Measurements from ENCODE around the gene PSMD8.
"Not testable (repeated sequence)": the region's sequence is repeated elsewhere in the genome, so short reads cannot be mapped to it uniquely, and the experiment has no call there.

The PSMD8 gene

GRCh38 chr19:38362076-38362945 is 12.1 kb upstream of the PSMD8 start:
- peak; percentile 63 to 64 for DNase-seq

- not testable (repeated sequence) for DNase-seq
Observed at GRCh38 chr19:38362946-38363688, 11.3 kb upstream of the PSMD8 start.

GRCh38 chr19:38367041-38367440 is 7.3 kb upstream of the PSMD8 start:
- no peak for DNase-seq

- no peak for DNase-seq
Observed at GRCh38 chr19:38369584-38369983, 4.8 kb upstream of the PSMD8 start.

- no peak for DNase-seq
Observed at GRCh38 chr19:38370299-38370698, 4.1 kb upstream of the PSMD8 start.

- DNase-seq = no peak
Observed at GRCh38 chr19:38371081-38371480, 3.3 kb upstream of the PSMD8 start.

GRCh38 chr19:38373907-38374331 is 452 bp upstream of the PSMD8 start:
- no peak for DNase-seq

- peak in 1 of 2 experiments; percentile 16 for DNase-seq
Observed at GRCh38 chr19:38375098-38375493, 725 bp downstream of the PSMD8 start.

- no peak for DNase-seq
Observed at GRCh38 chr19:38375748-38376147, 1.4 kb downstream of the PSMD8 start.

- DNase-seq = no peak
Observed at GRCh38 chr19:38376576-38376975, 2.2 kb downstream of the PSMD8 start.

- no peak for DNase-seq
Observed at GRCh38 chr19:38377052-38377451, 2.7 kb downstream of the PSMD8 start.

- DNase-seq = no peak
Observed at GRCh38 chr19:38378866-38379265, 4.5 kb downstream of the PSMD8 start.

- no peak for DNase-seq
Observed at GRCh38 chr19:38381138-38381537, 6.8 kb downstream of the PSMD8 start.

- DNase-seq = no peak
Observed at GRCh38 chr19:38383184-38383583, 8.8 kb downstream of the PSMD8 start.

GRCh38 chr19:38383743-38384142 is 9.4 kb downstream of the PSMD8 start:
- no peak for DNase-seq

GRCh38 chr19:38384209-38385027 is 10.0 kb downstream of the PSMD8 start:
- DNase-seq = no peak

- no peak for DNase-seq
Observed at GRCh38 chr19:38385057-38385803, 10.9 kb downstream of the PSMD8 start.

- no peak for DNase-seq
Observed at GRCh38 chr19:38385804-38386257, 11.5 kb downstream of the PSMD8 start.

- no peak for DNase-seq
Observed at GRCh38 chr19:38386300-38386970, 12.1 kb downstream of the PSMD8 start.

GRCh38 chr19:38386971-38387549 is 12.7 kb downstream of the PSMD8 start:
- peak; percentile 55 to 65 for DNase-seq
